ENCODE results near the gene LMTK3. TPM values are rescaled to one million over a fixed set of nuclear protein-coding genes. Genes with fewer than 3 reads are reported as not detected.
A peak's percentile ranks its signal among the peaks of the same experiment; 100 is the strongest.

Gene LMTK3
- total RNA-seq, 2 experiments from 2014 or later, result 3.5 to 5.3 TPM

DNA sequence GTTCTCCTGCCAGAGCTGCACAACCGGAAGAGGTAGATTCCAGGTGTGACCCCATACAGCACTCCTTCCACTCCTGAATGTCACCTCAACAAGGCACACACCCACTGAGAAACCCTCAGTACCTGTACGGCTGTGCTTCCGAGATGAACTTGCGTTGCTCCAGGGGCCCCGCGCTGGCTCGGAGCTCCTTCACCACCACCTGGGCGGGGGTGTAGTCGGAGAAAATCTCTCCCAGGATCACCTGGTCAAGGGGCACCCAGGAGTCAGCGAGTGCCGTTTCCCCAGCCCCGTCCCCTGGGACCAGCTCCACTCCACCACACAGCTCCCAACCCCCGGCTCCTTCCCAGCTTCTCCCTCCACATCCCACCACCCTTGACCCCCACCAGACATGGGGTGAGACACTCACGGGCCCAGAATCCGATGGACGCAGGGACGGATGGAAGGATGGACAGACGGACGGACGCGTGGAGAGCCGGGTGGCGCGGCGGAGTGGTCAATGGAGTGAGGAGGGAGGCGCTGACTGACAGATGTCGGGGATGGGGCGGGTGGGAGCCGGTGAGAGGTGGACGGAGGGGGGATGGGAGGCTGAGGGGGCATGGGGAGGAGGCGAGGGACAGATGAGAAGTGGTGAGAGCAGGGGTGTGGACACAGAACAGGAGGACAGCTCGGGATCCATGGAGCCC is 2.8 kb downstream of the LMTK3 start:
- DNase-seq (peak; percentile 39), ATAC-seq (no peak)
- CTCF ChIA-PET, result interaction anchor here (0.7 to 9.6 kb wide), 5 partner anchors 15 to 100 kb away, joined by 3 to 221 read pairs (median 16); no protein-coding TSS in a partner anchor
- H3K27me3 Mint-ChIP-seq, result no peaks in the 10 kb centered on the region
- no peak overlapping the region for H3K4me3 Mint-ChIP-seq
- H3K27ac Mint-ChIP-seq, result no peak overlapping the region
- H3K4me1 Mint-ChIP-seq, result peaks cover 12% of the 10 kb centered on the region
- H3K36me3 Mint-ChIP-seq, result no peaks in the 10 kb centered on the region
- no peaks in the 10 kb centered on the region for H3K9me3 Mint-ChIP-seq (ENCODE audit: low read depth)

- Mint-ChIP-seq H3K36me3 (no peaks in the 10 kb centered on the region), H3K4me3 (no peak overlapping the region)
- CTCF ChIA-PET, result interaction anchor here (1.2 to 9.6 kb wide), 5 partner anchors 13 to 101 kb away, joined by 3 to 221 read pairs (median 30); no protein-coding TSS in a partner anchor
Observed at GRCh38 chr19:48507911-48508439, 3.7 kb downstream of the LMTK3 start.

DNA sequence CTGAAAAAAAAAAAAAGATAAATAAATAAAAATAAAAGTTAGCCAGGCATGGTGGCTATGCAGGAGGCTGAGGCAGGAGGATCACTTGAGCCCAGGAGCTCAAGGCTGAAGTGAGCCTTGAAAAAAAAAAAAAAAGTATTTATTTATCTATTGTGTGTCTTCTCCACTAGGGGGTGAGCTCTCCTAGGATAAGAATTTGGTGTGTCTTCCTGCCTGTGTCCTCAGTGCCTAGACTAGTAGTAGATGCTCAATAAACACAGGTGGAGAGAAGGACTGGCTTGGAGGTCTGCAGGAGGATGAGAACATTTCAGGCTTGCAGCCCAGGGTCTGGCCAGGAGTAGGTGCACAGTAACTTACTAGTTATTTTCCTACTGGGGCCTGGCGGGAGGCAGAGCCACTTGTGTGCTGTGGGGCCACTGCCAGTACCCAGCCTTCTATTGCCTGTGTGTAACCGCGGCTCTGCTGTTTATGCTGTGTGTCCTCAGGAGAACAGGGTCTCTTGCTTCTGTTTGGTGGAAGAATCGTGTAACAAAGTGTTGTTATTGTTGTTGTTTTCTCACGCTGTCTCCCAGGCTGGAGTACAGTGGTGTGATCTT is 5.4 kb downstream of the LMTK3 start:
- no peak for DNase-seq
- Mint-ChIP-seq H3K36me3 (no peaks in the 10 kb centered on the region), H3K27me3 (peaks cover 2% of the 10 kb centered on the region), H3K27ac (no peak overlapping the region), H3K4me1 (peaks cover 19% of the 10 kb centered on the region), H3K4me3 (no peak overlapping the region), H3K9me3 (ENCODE audit: low read depth) (no peaks in the 10 kb centered on the region)
- CTCF ChIA-PET, result interaction anchor here (0.6 to 9.6 kb wide), 30 partner anchors 11 to 336 kb away, joined by 3 to 221 read pairs (median 3); no protein-coding TSS in a partner anchor
- ATAC-seq, result peak; percentile 24

More at GRCh38 chr19:48507911-48508439, 3.7 kb downstream of the LMTK3 start:
- Mint-ChIP-seq H3K27ac (no peak overlapping the region), H3K9me3 (ENCODE audit: low read depth) (no peaks in the 10 kb centered on the region), H3K4me1 (peaks cover 10% of the 10 kb centered on the region), H3K27me3 (no peaks in the 10 kb centered on the region)
- ATAC-seq (no peak), DNase-seq (no peak)

DNA sequence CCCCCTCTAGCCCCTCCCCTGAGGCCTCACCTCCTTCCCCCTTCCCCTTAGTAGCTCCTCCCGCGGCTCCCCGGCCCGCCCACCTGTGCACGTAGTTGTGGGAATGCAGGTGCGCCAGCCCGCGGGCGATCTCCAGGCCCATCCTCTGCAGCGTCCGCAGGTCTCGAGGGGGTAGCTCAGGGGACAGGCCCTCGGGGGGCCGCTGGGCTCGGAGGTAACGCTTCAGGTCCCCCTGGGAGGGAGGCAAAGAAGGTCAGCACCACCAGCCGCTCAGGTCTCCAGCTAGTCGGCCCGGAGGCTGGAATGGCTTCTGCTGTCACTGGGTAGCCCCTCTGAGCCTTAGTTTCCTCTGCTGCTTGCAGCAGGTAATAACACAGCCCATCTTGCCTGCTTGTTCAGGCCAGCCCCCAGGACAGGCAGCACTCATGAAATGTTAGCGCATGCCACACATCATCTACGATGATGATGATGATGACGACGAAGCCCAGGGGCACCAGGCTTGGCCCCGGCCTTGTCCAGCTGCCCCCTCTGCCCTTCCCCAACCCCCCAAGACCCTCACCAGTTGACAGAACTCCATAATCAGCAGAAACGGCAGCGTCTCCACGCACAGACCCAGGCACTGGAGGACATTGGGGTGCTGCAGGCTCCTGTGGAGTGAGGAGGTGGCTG is 9.2 kb downstream of the LMTK3 start:
- CTCF ChIA-PET, result interaction anchor here (0.7 to 9.6 kb wide), 2 partner anchors 84 to 195 kb away, joined by 3 to 221 read pairs; no protein-coding TSS in a partner anchor
- Mint-ChIP-seq H3K4me1 (peaks cover 9% of the 10 kb centered on the region), H3K9me3 (ENCODE audit: low read depth) (no peaks in the 10 kb centered on the region), H3K27me3 (peaks cover 4% of the 10 kb centered on the region), H3K27ac (no peak overlapping the region), H3K36me3 (no peaks in the 10 kb centered on the region), H3K4me3 (no peak overlapping the region)
- ATAC-seq (no peak), DNase-seq (no peak)

GRCh38 chr19:48501494-48502349 is 9.9 kb downstream of the LMTK3 start:
- peak overlapping the region; percentile 50 for H3K27ac Mint-ChIP-seq
- DNase-seq, result peak; percentile 79
- peaks cover 9% of the 10 kb centered on the region for H3K4me1 Mint-ChIP-seq
- H3K36me3 Mint-ChIP-seq, result no peaks in the 10 kb centered on the region
- peak overlapping the region; percentile 49 for H3K4me3 Mint-ChIP-seq
- ATAC-seq, result peak; percentile 74
- H3K27me3 Mint-ChIP-seq, result peaks cover 8% of the 10 kb centered on the region
- CTCF ChIA-PET, result interaction anchor here (0.7 to 9.6 kb wide), 3 partner anchors 85 to 194 kb away, joined by 3 to 221 read pairs (median 3); no protein-coding TSS in a partner anchor
- no peaks in the 10 kb centered on the region for H3K9me3 Mint-ChIP-seq (ENCODE audit: low read depth)

DNA sequence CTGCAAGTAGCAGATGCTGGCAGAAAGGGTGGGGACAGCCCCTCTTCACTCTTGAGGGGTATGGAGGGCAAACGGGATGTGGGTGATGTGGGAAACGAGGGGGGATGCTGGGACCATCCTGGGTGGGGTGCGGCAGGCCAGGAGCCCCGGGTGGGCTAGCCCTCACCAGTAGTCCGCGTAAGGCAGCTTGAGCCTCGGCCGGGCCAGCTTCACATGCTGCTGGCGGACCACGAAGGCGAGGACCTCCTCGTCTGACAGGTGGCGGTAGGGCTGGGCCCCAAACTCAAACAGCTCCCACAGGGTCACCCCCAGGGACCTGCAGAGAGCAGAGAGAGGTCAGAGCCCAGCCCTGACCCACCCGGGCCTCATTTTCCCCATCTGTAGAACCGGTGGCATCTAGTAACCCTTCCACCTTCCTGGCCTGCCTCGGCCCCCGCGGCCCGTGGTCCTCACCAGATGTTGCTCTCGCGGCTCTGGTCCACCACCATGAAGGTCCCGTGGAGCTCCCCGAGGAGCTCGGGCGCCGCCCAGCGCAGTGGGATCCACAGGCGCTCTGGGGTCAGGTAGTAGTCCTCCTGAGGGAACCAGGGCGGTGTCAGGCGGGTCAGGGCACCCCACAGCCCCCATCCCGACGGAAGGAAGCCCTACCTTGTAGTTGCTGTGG is 10.7 kb downstream of the LMTK3 start:
- ATAC-seq, result no peak
- H3K4me1 Mint-ChIP-seq, result peaks cover 9% of the 10 kb centered on the region
- CTCF ChIA-PET, result interaction anchor here (1.1 to 1.2 kb wide), 3 partner anchors 9 to 88 kb away, joined by 3 to 4 read pairs (median 3); no protein-coding TSS in a partner anchor
- peak; percentile 38 for DNase-seq
- H3K36me3 Mint-ChIP-seq, result no peaks in the 10 kb centered on the region
- H3K9me3 Mint-ChIP-seq (ENCODE audit: low read depth), result no peaks in the 10 kb centered on the region
- H3K4me3 Mint-ChIP-seq, result peak overlapping the region; percentile 49
- H3K27ac Mint-ChIP-seq, result no peak overlapping the region
- H3K27me3 Mint-ChIP-seq, result peaks cover 10% of the 10 kb centered on the region

GRCh38 chr19:48499316-48500090 is 12.1 kb downstream of the LMTK3 start:
- H3K27me3 Mint-ChIP-seq, result peaks cover 24% of the 10 kb centered on the region
- no peak for ATAC-seq
- H3K9me3 Mint-ChIP-seq (ENCODE audit: low read depth), result no peaks in the 10 kb centered on the region
- H3K4me1 Mint-ChIP-seq, result peaks cover 18% of the 10 kb centered on the region
- H3K27ac Mint-ChIP-seq, result no peak overlapping the region
- H3K36me3 Mint-ChIP-seq, result no peaks in the 10 kb centered on the region
- CTCF ChIA-PET, result no interaction called here
- no peak overlapping the region for H3K4me3 Mint-ChIP-seq
- peak; percentile 36 for DNase-seq

DNA sequence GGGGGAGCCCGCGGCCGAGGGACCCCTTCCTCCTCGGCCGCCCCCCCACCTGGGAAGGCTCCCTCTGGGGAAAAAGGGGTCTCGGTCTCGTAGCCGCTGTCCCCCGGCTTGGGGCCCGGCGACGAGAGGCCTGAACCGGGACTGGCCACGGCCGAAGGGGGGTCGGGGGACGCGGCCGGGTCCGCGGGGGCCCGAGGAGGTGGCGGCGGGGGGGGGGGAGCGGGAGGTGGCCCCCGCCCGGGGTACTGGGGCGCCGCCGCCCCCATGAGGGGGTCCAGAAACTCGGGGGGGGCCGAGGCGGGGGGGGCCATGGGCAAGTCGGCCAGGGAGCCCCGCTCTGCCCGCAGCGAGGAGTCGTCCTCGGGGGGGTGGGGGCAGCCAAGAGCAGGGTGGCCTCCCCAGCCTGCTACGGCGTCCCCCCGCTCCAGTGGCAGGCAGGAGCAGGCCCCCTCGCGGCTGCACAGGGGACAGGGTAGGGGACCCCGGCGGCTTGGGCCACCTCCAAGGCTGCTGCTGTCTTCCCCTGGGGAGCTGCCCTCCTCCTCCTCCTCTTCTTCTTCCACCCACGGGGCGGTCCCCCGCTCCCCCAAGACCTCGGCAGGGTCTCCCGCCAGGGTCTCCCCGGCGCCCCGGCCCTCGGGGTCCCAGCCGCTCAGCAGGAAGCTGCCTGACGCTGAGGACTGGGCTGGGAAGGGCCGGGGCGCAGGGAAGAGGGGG is 12.9 kb downstream of the LMTK3 start:
- no peak for ATAC-seq
- no peak for DNase-seq
- H3K27me3 Mint-ChIP-seq, result peaks cover 29% of the 10 kb centered on the region
- H3K4me1 Mint-ChIP-seq, result peaks cover 19% of the 10 kb centered on the region
- H3K4me3 Mint-ChIP-seq, result no peak overlapping the region
- no peak overlapping the region for H3K27ac Mint-ChIP-seq
- CTCF ChIA-PET, result no interaction called here
- no peaks in the 10 kb centered on the region for H3K36me3 Mint-ChIP-seq
- H3K9me3 Mint-ChIP-seq (ENCODE audit: low read depth), result no peaks in the 10 kb centered on the region

DNA sequence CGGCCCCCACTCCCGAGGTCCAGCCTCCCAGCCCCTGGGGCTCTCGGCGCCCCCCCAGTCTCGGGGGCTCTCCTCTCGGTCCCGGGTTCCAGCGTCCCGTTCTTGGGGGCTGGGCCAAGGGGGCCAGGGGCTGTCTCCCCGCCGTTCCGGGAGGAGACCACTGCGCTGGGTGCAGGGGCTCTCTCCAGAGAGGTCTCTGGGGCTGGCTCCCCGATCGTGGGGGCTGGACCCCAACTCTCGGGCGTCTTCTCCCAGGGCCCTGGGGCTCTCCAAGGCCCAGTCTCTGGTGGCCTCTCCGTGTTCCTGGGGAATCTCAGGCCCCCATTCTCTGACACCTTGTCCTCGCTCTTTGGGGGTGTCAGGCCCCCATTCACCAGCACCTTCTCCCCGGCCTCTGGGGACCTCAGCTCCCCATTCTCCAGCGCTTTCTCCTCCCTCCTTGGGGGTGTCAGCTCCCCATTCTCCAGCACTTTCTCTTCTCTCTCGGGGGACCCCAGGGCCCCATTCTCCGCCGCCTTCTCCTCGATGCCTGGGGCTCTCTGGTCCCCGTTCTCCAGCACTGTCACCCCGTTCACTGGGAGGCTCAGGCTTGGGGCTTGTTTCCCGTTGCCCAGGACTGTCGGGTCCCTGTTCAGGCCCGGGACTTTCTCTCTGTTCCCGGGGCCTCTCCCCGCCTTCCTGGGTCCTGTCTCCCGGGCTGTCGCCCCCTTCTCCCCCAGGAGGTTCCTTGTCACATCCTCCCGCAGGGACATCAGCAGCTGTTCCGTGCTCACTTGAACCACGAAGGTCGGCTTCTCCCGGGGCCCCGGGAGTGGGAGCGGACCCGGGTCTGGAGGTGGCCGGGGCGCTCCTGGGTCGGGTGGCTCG is 13.7 kb downstream of the LMTK3 start:
- H3K27ac Mint-ChIP-seq, result no peak overlapping the region
- H3K9me3 Mint-ChIP-seq (ENCODE audit: low read depth), result no peaks in the 10 kb centered on the region
- H3K27me3 Mint-ChIP-seq, result peaks cover 29% of the 10 kb centered on the region
- DNase-seq, result peak; percentile 34
- CTCF ChIA-PET, result no interaction called here
- H3K36me3 Mint-ChIP-seq, result no peaks in the 10 kb centered on the region
- no peak overlapping the region for H3K4me3 Mint-ChIP-seq
- peaks cover 19% of the 10 kb centered on the region for H3K4me1 Mint-ChIP-seq
- no peak for ATAC-seq

GRCh38 chr19:48496959-48497727 is 14.5 kb downstream of the LMTK3 start:
- CTCF ChIA-PET, result interaction anchor here (1.8 to 4.5 kb wide), 2 partner anchors 9 to 87 kb away, joined by 7 to 30 read pairs; no protein-coding TSS in a partner anchor
- Mint-ChIP-seq H3K4me1 (peaks cover 20% of the 10 kb centered on the region), H3K36me3 (no peaks in the 10 kb centered on the region), H3K9me3 (ENCODE audit: low read depth) (no peaks in the 10 kb centered on the region), H3K4me3 (no peak overlapping the region), H3K27ac (no peak overlapping the region), H3K27me3 (peaks cover 35% of the 10 kb centered on the region)
- DNase-seq (peak; percentile 37), ATAC-seq (no peak)

Measured in activated CD8-positive, alpha-beta memory T cell treated with anti-CD3 and anti-CD28 coated beads, Interleukin-2, amount 10 ng/mL, durations not matched to agents 7 days and 5 days (primary cell).